Spleen (tissue), 11 donors: Measurements from ENCODE around the gene CBS. TPM values are rescaled to one million over a fixed set of nuclear protein-coding genes. Genes with fewer than 3 reads are reported as not detected.

Source experiments
- DNase-seq: peaks from one replicate; pipeline ENCODE4 v3.0.0-alpha.2; 2020
- H3K27ac ChIP-seq, 8 donors: fragments of 200-600 bp; sonication (generic) in 7 of 8; 1 replicate in 4 of 8; 2 replicates in 4 of 8; pipeline versions ENCODE4 v1.5.0 to v1.8.0; 2016 to 2021; ENCODE audit warnings: inconsistent platforms in 4 of 8, mild to moderate bottlenecking in 4 of 8, moderate library complexity in 1 of 8
- H3K27me3 ChIP-seq, 7 donors: fragments of 200-600 bp; sonication (generic) in 6 of 7; replicated peaks in 1 of 7; 1 replicate in 4 of 7; 2 replicates in 3 of 7; pipeline versions ENCODE4 v1.5.0 to v1.8.0; 2016 to 2021; ENCODE audit warnings: inconsistent platforms in 3 of 7, mild to moderate bottlenecking in 1 of 7
- H3K36me3 ChIP-seq, 6 donors: fragments of 200-600 bp; sonication (generic) in 5 of 6; 1 replicate in 4 of 6; 2 replicates in 2 of 6; pipeline versions ENCODE4 v1.5.0 to v1.8.0; 2016 to 2021; ENCODE audit warnings: inconsistent platforms in 2 of 6
- H3K4me1 ChIP-seq, 6 donors: fragments of 200-600 bp; sonication (generic) in 5 of 6; 1 replicate in 3 of 6; 2 replicates in 3 of 6; pipeline versions ENCODE4 v1.5.0 to v1.8.0; 2016 to 2021; ENCODE audit warnings: inconsistent platforms in 3 of 6
- H3K4me3 ChIP-seq, 8 donors: fragments of 200-600 bp; sonication (generic) in 7 of 8; 1 replicate in 4 of 8; 2 replicates in 4 of 8; pipeline versions ENCODE4 v1.5.0 to v1.8.0; 2016 to 2021; ENCODE audit warnings: inconsistent platforms in 4 of 8, mild to moderate bottlenecking in 4 of 8, moderate library complexity in 2 of 8
- H3K9me3 ChIP-seq, 8 donors: fragments of 200-600 bp; sonication (generic) in 7 of 8; 1 replicate in 4 of 8; 2 replicates in 4 of 8; pipeline versions ENCODE4 v1.5.0 to v1.8.0; 2016 to 2021; ENCODE audit warnings: inconsistent platforms in 4 of 8
- CTCF ChIP-seq, 11 experiments: fragments of 200-600 bp in 7 of 11; fragments of 450-650 bp in 4 of 11; sonication (generic) in 4 of 11; IDR thresholded peaks in 8 of 11; conservative IDR thresholded peaks in 3 of 11; 1 replicate in 7 of 11; 2 replicates in 4 of 11; pipeline versions ENCODE4 v1.4.0 to v1.8.0; 2016 to 2021; ENCODE audit warnings: antibody characterized with exemption in 11 of 11, inconsistent platforms in 4 of 11, mild to moderate bottlenecking in 1 of 11
- POLR2A ChIP-seq, 3 donors: fragments of 450-650 bp; IDR thresholded peaks; one replicate each; pipeline ENCODE4 v1.5.1; 2017; ENCODE audit warnings: antibody characterized with exemption in 3 of 3, mild to moderate bottlenecking in 1 of 3
- POLR2AphosphoS5 ChIP-seq, 3 donors: sonication (generic); formaldehyde crosslinking; IDR thresholded peaks; one replicate each; pipeline ENCODE4 v1.5.1; 2017; ENCODE audit warnings: antibody characterized with exemption in 3 of 3
- WGBS, 5 donors: extraction: QIAGEN DNeasy Blood & Tissue Kit in 3 of 5; methylation state at CpG; one replicate each; pipeline versions ENCODE4 v1.1.5 to v1.1.7; 2013 to 2018; 5-methylcytosine and 5-hydroxymethylcytosine counted together
- intact Hi-C: fragments of 100-400 bp; cut with DNase I; formaldehyde crosslinking; loops from one replicate; pipeline ENCODE4 v1.15.0; 2023; ENCODE audit warnings: low total_unique reads
- polyA plus RNA-seq, 3 donors: library from polyadenylated mRNA; stranded (reverse); fragments of 200-250 nt; gene quantifications; one replicate each; pipeline ENCODE4 v1.2.1, GENCODE V29; 2013
- total RNA-seq, 7 donors: library from RNA; depleted of rRNA in 3 of 7; stranded (reverse); fragments of >200 nt in 3 of 7; fragmentation: NEBNext Ultra II Directional in 4 of 7; extraction: Animal tissue kit (Norgen Biotek cat#: 25700) in 4 of 7; gene quantifications; one replicate each; pipeline versions ENCODE4 v1.1.0 to v1.2.1, GENCODE V29; 2016 to 2021
- donor health status: healthy with polysubstance abuse.
- donor health status: DM: no; HTN: no; CAD: no; lungs with moderate emphysema.
- donor health status: DM: no; HTN: no; CAD: no.
- donor health status: Bipolar disorder and iron deficiency.
- donor health status: healthy.
- donor health status: DM: no; HTN: no; CAD: no.
- donor health status: DM: yes; HTN: yes; CAD: no.

Gene CBS
- total and polyA plus RNA-seq, 10 donors, result 0.65 to 10.9 (median 4.0) TPM

- H3K27me3 ChIP-seq, result no peaks in the 10 kb centered on the region
- no peaks in the 10 kb centered on the region for H3K9me3 ChIP-seq
- H3K27ac ChIP-seq, result no peak overlapping the region
- WGBS, 5 donors, result 72 to 87% (median 81%) methylated on average over 6 of the region's 6 CpGs
- intact Hi-C loops, result no loop called here
- H3K36me3 ChIP-seq, result peaks cover 0 to 97% (median 64%) of the 10 kb centered on the region in 6 donors
- TF ChIP-seq POLR2AphosphoS5 (IDR thresholded peaks at IDR 0.05) (no peak), POLR2A (IDR thresholded peaks at IDR 0.05) (no peak), CTCF (IDR thresholded peaks at IDR 0.05 in 8 of 11, conservative IDR thresholded peaks at IDR 0.05 in 3 of 11) (no peak)
- H3K4me1 ChIP-seq, result peaks cover 0 to 24% (median 13%) of the 10 kb centered on the region in 6 donors
- no peak overlapping the region for H3K4me3 ChIP-seq
- DNase-seq, result no peak
Observed at GRCh38 chr21:43020771-43021170, 54.9 kb downstream of the CBS start.

GRCh38 chr21:43020177-43020576 is 55.5 kb downstream of the CBS start:
- Histone ChIP-seq H3K27me3 (no peaks in the 10 kb centered on the region), H3K36me3 (peaks cover 0 to 91% (median 59%) of the 10 kb centered on the region in 6 donors), H3K4me1 (peaks cover 0 to 30% (median 14%) of the 10 kb centered on the region in 6 donors), H3K27ac (no peak overlapping the region), H3K4me3 (no peak overlapping the region), H3K9me3 (no peaks in the 10 kb centered on the region)
- TF ChIP-seq POLR2AphosphoS5 (IDR thresholded peaks at IDR 0.05) (no peak), CTCF (IDR thresholded peaks at IDR 0.05 in 8 of 11, conservative IDR thresholded peaks at IDR 0.05 in 3 of 11) (no peak)
- DNase-seq, result no peak
- intact Hi-C loops, result no loop called here
- WGBS, 5 donors, result 91 to 96% (median 93%) methylated on average over 13 of the region's 13 CpGs

GRCh38 chr21:43018519-43018918 is 57.1 kb downstream of the CBS start:
- H3K9me3 ChIP-seq, result no peaks in the 10 kb centered on the region
- intact Hi-C loops, result no loop called here
- 74 to 96% (median 90%) methylated on average over 2 to 10 of the region's 10 CpGs for WGBS, 5 donors
- no peaks in the 10 kb centered on the region for H3K27me3 ChIP-seq
- peaks cover 0 to 31% (median 14%) of the 10 kb centered on the region in 6 donors for H3K4me1 ChIP-seq
- H3K4me3 ChIP-seq, result no peak overlapping the region
- H3K36me3 ChIP-seq, result peaks cover 0 to 91% (median 49%) of the 10 kb centered on the region in 6 donors
- H3K27ac ChIP-seq, result no peak overlapping the region
- TF ChIP-seq POLR2A (IDR thresholded peaks at IDR 0.05) (no peak), POLR2AphosphoS5 (IDR thresholded peaks at IDR 0.05) (no peak), CTCF (IDR thresholded peaks at IDR 0.05 in 8 of 11, conservative IDR thresholded peaks at IDR 0.05 in 3 of 11) (no peak)
- DNase-seq, result no peak

- intact Hi-C loops, result no loop called here
- Histone ChIP-seq H3K27me3 (no peaks in the 10 kb centered on the region), H3K4me1 (peaks cover 0 to 31% (median 14%) of the 10 kb centered on the region in 6 donors), H3K4me3 (no peak overlapping the region), H3K36me3 (peaks cover 0 to 91% (median 53%) of the 10 kb centered on the region in 6 donors), H3K27ac (peak overlapping the region in 1 of 8 donors; percentile 71), H3K9me3 (no peaks in the 10 kb centered on the region)
- WGBS, 5 donors, result 96 to 97% (median 97%) methylated on average over 13 of the region's 13 CpGs
- DNase-seq, result no peak
- TF ChIP-seq CTCF (IDR thresholded peaks at IDR 0.05 in 8 of 11, conservative IDR thresholded peaks at IDR 0.05 in 3 of 11) (no peak), POLR2A (IDR thresholded peaks at IDR 0.05) (no peak), POLR2AphosphoS5 (IDR thresholded peaks at IDR 0.05) (no peak)
Observed at GRCh38 chr21:43016728-43017127, 58.9 kb downstream of the CBS start.
